ENCODE data around the gene FSHR.

DNA sequence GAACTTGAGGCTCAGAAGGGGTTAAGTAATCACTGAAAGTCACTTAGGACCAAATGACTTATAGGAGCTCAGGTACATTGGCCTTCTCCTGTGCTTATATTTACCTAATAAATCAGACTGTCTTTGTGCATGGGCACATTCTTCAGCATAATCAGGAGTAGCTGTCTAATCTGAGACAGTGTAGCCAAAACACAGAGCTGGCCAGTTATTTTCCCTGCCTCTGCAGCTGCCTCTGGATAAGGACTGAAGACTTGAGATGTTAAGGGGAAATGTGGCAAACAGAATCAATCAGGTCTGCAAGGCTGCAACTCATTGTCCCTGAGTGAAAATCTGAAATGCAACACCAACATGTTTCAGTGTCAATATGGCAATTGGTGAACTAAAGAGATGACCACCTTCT lies 1.5 kb downstream of the FSHR start:
- TF ChIP-seq ZNF8 (CRISPR knock-in tag; IDR thresholded peaks at IDR 0.05) (no peak), ZNF70 (CRISPR knock-in tag; IDR thresholded peaks at IDR 0.05) (no peak), ZC3H10 (CRISPR knock-in tag; IDR thresholded peaks at IDR 0.05) (no peak), SNAI2 (CRISPR knock-in tag; IDR thresholded peaks at IDR 0.05) (no peak), OSR1 (CRISPR knock-in tag; IDR thresholded peaks at IDR 0.05) (no peak), ZNF565 (CRISPR knock-in tag; conservative IDR thresholded peaks at IDR 0.05; ENCODE audit: low read depth) (no peak)
- TF ChIP-seq, protein P1, sequence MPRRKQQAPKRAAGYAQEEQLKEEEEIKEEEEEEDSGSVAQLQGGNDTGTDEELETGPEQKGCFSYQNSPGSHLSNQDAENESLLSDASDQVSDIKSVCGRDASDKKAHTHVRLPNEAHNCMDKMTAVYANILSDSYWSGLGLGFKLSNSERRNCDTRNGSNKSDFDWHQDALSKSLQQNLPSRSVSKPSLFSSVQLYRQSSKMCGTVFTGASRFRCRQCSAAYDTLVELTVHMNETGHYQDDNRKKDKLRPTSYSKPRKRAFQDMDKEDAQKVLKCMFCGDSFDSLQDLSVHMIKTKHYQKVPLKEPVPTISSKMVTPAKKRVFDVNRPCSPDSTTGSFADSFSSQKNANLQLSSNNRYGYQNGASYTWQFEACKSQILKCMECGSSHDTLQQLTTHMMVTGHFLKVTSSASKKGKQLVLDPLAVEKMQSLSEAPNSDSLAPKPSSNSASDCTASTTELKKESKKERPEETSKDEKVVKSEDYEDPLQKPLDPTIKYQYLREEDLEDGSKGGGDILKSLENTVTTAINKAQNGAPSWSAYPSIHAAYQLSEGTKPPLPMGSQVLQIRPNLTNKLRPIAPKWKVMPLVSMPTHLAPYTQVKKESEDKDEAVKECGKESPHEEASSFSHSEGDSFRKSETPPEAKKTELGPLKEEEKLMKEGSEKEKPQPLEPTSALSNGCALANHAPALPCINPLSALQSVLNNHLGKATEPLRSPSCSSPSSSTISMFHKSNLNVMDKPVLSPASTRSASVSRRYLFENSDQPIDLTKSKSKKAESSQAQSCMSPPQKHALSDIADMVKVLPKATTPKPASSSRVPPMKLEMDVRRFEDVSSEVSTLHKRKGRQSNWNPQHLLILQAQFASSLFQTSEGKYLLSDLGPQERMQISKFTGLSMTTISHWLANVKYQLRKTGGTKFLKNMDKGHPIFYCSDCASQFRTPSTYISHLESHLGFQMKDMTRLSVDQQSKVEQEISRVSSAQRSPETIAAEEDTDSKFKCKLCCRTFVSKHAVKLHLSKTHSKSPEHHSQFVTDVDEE (CRISPR knock-in tag; IDR thresholded peaks at IDR 0.05) = no peak
- TF ChIP-seq, protein P2, sequence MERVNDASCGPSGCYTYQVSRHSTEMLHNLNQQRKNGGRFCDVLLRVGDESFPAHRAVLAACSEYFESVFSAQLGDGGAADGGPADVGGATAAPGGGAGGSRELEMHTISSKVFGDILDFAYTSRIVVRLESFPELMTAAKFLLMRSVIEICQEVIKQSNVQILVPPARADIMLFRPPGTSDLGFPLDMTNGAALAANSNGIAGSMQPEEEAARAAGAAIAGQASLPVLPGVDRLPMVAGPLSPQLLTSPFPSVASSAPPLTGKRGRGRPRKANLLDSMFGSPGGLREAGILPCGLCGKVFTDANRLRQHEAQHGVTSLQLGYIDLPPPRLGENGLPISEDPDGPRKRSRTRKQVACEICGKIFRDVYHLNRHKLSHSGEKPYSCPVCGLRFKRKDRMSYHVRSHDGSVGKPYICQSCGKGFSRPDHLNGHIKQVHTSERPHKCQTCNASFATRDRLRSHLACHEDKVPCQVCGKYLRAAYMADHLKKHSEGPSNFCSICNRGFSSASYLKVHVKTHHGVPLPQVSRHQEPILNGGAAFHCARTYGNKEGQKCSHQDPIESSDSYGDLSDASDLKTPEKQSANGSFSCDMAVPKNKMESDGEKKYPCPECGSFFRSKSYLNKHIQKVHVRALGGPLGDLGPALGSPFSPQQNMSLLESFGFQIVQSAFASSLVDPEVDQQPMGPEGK (CRISPR knock-in tag; IDR thresholded peaks at IDR 0.05; ENCODE audit: borderline replicate concordance) = no peak

All from SK-N-SH treated with all-trans-retinoic acid at 6 μM for 48 hours (cell line).